Colonic mucosa (tissue), 4 donors: ENCODE results near the gene NUFIP1. TPM values are rescaled to one million over a fixed set of nuclear protein-coding genes. Genes with fewer than 3 reads are reported as not detected.

Experiments used
- DNase-seq: peaks from one replicate; pipeline ENCODE4 v3.0.0-alpha.2; 2020
- H3K27ac ChIP-seq: fragments of 200-600 bp; one replicate; pipeline ENCODE4 v1.8.0; 2021
- H3K27me3 ChIP-seq: fragments of 200-600 bp; one replicate; pipeline ENCODE4 v1.8.0; 2021
- H3K36me3 ChIP-seq: fragments of 200-600 bp; one replicate; pipeline ENCODE4 v1.8.0; 2021
- H3K4me1 ChIP-seq: fragments of 200-600 bp; one replicate; pipeline ENCODE4 v1.8.0; 2021; ENCODE audit warnings: mild to moderate bottlenecking
- H3K4me3 ChIP-seq: fragments of 200-600 bp; one replicate; pipeline ENCODE4 v1.8.0; 2021
- H3K9ac ChIP-seq, 2 donors: one replicate each; pipeline ENCODE4 v1.7.0; 2013; ENCODE audit warnings: control low read depth in 2 of 2, low read depth in 2 of 2, low read length in 2 of 2
- H3K9me3 ChIP-seq: fragments of 200-600 bp; one replicate; pipeline ENCODE4 v1.8.0; 2021
- CTCF ChIP-seq: fragments of 200-600 bp; IDR thresholded peaks from one replicate; pipeline ENCODE4 v1.8.0; 2022; ENCODE audit warnings: antibody characterized with exemption, mild to moderate bottlenecking
- intact Hi-C: fragments of 100-400 bp; cut with DNase I; formaldehyde crosslinking; loops from one replicate; pipeline ENCODE4 v1.14.1; 2022
- total RNA-seq, 2 donors: library from RNA; stranded (reverse); fragmentation: NEBNext Ultra II Directional in 1 of 2; extraction: Animal tissue kit (Norgen Biotek cat#: 25700) in 1 of 2; gene quantifications; one replicate each; pipeline ENCODE4 v1.2.1, GENCODE V29; 2021
- donor health status: healthy.
- donor health status: DM: no; HTN: no; CAD: no.
- donor health status: DM: no; HTN: no; CAD: no.

The NUFIP1 gene
- total RNA-seq, 2 donors from 2014 or later, result 2.8 to 4.0 TPM

- DNase-seq, result no peak
- intact Hi-C loops, result no loop called here
- no peaks in the 10 kb centered on the region for H3K4me1 ChIP-seq
- H3K9ac ChIP-seq, result no peak overlapping the region
- TF ChIP-seq CTCF, result no peak
- peaks cover 4% of the 10 kb centered on the region for H3K36me3 ChIP-seq
- no peak overlapping the region for H3K27ac ChIP-seq
- H3K4me3 ChIP-seq, result no peak overlapping the region
- H3K27me3 ChIP-seq, result no peaks in the 10 kb centered on the region
- H3K9me3 ChIP-seq, result no peaks in the 10 kb centered on the region
These were observed 14.8 kb upstream of the NUFIP1 start for GRCh38 chr13:45004096-45004495.

- Histone ChIP-seq H3K4me3 (no peak overlapping the region), H3K27me3 (no peaks in the 10 kb centered on the region), H3K9ac (no peak overlapping the region), H3K9me3 (no peaks in the 10 kb centered on the region), H3K4me1 (no peaks in the 10 kb centered on the region), H3K36me3 (peaks cover 4% of the 10 kb centered on the region), H3K27ac (no peak overlapping the region)
- DNase-seq, result no peak
- TF ChIP-seq CTCF, result no peak
- intact Hi-C loops, result no loop called here
These were observed 14.1 kb upstream of the NUFIP1 start for GRCh38 chr13:45003417-45003816.

GRCh38 chr13:44989941-44990340, 670 bp upstream of the NUFIP1 start:
- Histone ChIP-seq H3K36me3 (no peaks in the 10 kb centered on the region), H3K27ac (peak overlapping the region; percentile 50), H3K4me3 (peak overlapping the region; percentile 81), H3K9ac (peak overlapping the region; percentile 90 to 97), H3K27me3 (no peaks in the 10 kb centered on the region), H3K4me1 (peaks cover 15% of the 10 kb centered on the region), H3K9me3 (no peaks in the 10 kb centered on the region)
- no peak for DNase-seq
- TF ChIP-seq CTCF, result no peak
- intact Hi-C loops, result no loop called here

- no peak for TF ChIP-seq CTCF
- H3K9me3 ChIP-seq, result no peaks in the 10 kb centered on the region
- H3K4me1 ChIP-seq, result no peaks in the 10 kb centered on the region
- H3K36me3 ChIP-seq, result no peaks in the 10 kb centered on the region
- intact Hi-C loops, result loop anchor here (5.0 to 10.0 kb wide), 2 partner anchors 329 to 1074 kb away; no protein-coding TSS in a partner anchor
- H3K4me3 ChIP-seq, result no peak overlapping the region
- no peak for DNase-seq
- H3K9ac ChIP-seq, result no peak overlapping the region
- H3K27ac ChIP-seq, result no peak overlapping the region
- H3K27me3 ChIP-seq, result no peaks in the 10 kb centered on the region
These were observed 10.9 kb downstream of the NUFIP1 start for GRCh38 chr13:44978328-44978727.

GRCh38 chr13:44976949-44977583, 12.2 kb downstream of the NUFIP1 start:
- no peaks in the 10 kb centered on the region for H3K9me3 ChIP-seq
- no peak overlapping the region for H3K27ac ChIP-seq
- H3K9ac ChIP-seq, result no peak overlapping the region
- no peaks in the 10 kb centered on the region for H3K36me3 ChIP-seq
- no peak for TF ChIP-seq CTCF
- H3K4me3 ChIP-seq, result no peak overlapping the region
- no peaks in the 10 kb centered on the region for H3K4me1 ChIP-seq
- H3K27me3 ChIP-seq, result no peaks in the 10 kb centered on the region
- intact Hi-C loops, result loop anchor here (5.0 to 10.0 kb wide), 2 partner anchors 330 to 1072 kb away; no protein-coding TSS in a partner anchor
- DNase-seq, result no peak
